Esophagus (tissue), 2 donors: Measurements from ENCODE around the gene TBX10. TPM values are rescaled to one million over a fixed set of nuclear protein-coding genes. Genes with fewer than 3 reads are reported as not detected.

ENCODE experiments used
- H3K27ac ChIP-seq, 2 donors: one replicate each; pipeline ENCODE4 v1.5.1; 2013; ENCODE audit warnings: low read depth in 2 of 2, mild to moderate bottlenecking in 2 of 2, inconsistent platforms in 1 of 2, low read length in 1 of 2, moderate library complexity in 1 of 2
- H3K27me3 ChIP-seq, 2 donors: one replicate each; pipeline ENCODE4 v1.6.1; 2013; ENCODE audit warnings: low read length in 2 of 2, control low read depth in 1 of 2, mild to moderate bottlenecking in 1 of 2; ENCODE audit not compliant: insufficient read depth in 2 of 2, control insufficient read depth in 1 of 2
- H3K36me3 ChIP-seq, 2 donors: one replicate each; pipeline ENCODE4 v1.6.1; 2013; ENCODE audit warnings: low read length in 1 of 2; ENCODE audit not compliant: control insufficient read depth in 2 of 2, insufficient read depth in 2 of 2
- H3K4me1 ChIP-seq, 2 donors: one replicate each; pipeline ENCODE4 v1.6.1; 2013; ENCODE audit warnings: low read length in 1 of 2; ENCODE audit not compliant: control insufficient read depth in 2 of 2, insufficient read depth in 2 of 2
- H3K4me3 ChIP-seq, 2 donors: one replicate each; pipeline ENCODE4 v1.5.1; 2013; ENCODE audit warnings: low read length in 2 of 2, mild to moderate bottlenecking in 2 of 2, low read depth in 1 of 2, moderate library complexity in 1 of 2
- H3K9me3 ChIP-seq, 2 donors: one replicate each; pipeline ENCODE4 v1.6.1; 2013; ENCODE audit warnings: mild to moderate bottlenecking in 2 of 2, low read depth in 1 of 2, low read length in 1 of 2, moderate library complexity in 1 of 2; ENCODE audit not compliant: control insufficient read depth in 2 of 2, insufficient read depth in 1 of 2
- WGBS, 2 donors: extraction: QIAGEN DNeasy Blood & Tissue Kit; methylation state at CpG; one replicate each; pipeline ENCODE4 v1.1.7; 2013; 5-methylcytosine and 5-hydroxymethylcytosine counted together
- polyA plus RNA-seq, 2 donors: library from polyadenylated mRNA; stranded (reverse); fragments of 200-250 nt; gene quantifications; one replicate each; pipeline ENCODE4 v1.2.3, GENCODE V29; 2013
- donor health status: healthy with polysubstance abuse.
- donor health status: Bipolar disorder and iron deficiency.

Gene TBX10
- polyA plus RNA-seq, 2 donors: not detected

DNA sequence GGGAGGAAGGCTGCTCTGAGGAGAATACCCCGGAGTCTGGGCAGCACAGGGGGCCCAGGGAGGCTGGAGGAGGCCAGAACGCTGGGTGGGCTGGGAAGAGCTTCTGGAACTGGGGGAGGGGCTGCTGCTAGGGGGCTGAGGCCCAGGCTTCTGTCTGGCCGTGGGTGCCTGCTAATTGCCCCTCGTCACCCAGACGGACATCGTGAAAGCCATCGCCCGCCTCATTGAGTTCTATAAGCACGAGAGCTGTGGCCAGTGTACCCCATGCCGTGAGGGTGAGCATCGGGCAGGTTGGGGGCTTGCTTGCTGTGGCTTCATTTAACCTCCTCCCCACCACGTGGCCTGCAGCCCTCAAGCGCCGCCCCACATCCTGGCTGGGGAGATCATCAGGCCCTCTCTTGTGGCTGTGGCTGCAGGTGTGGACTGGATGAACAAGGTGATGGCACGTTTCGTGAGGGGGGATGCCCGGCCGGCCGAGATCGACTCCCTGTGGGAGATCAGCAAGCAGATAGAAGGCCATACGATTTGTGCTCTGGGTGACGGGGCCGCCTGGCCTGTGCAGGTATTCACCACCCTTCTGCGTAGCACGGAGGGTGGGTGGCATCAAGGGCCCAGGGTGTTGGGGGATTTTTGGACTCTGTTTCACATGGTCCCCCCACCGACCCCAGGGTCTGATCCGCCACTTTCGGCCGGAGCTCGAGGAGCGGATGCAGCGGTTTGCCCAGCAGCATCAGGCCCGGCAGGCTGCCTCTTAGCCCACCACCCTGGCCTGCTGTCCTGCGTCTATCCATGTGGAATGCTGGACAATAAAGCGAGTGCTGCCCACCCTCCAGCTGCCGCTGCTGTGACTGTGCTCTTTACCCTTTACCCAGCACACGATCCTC is 27.6 kb downstream of the TBX10 start:
- Histone ChIP-seq H3K27ac (no peak overlapping the region), H3K27me3 (no peaks in the 10 kb centered on the region), H3K4me3 (no peak overlapping the region), H3K4me1 (peaks cover 2 to 20% of the 10 kb centered on the region in 2 donors), H3K9me3 (no peaks in the 10 kb centered on the region), H3K36me3 (peaks cover 29 to 31% of the 10 kb centered on the region in 2 donors)
- WGBS, 2 donors: 90% methylated on average over 37 of the region's 37 CpGs

- WGBS, 2 donors: 75 to 95% methylated on average over 12 to 14 of the region's 14 CpGs
- Histone ChIP-seq H3K36me3 (peaks cover 29 to 31% of the 10 kb centered on the region in 2 donors), H3K27ac (no peak overlapping the region), H3K4me1 (peaks cover 2 to 19% of the 10 kb centered on the region in 2 donors), H3K9me3 (no peaks in the 10 kb centered on the region), H3K27me3 (no peaks in the 10 kb centered on the region), H3K4me3 (no peak overlapping the region)
Measured at GRCh38 chr11:67611165-67611564, 28.4 kb downstream of the TBX10 start.

GRCh38 chr11:67610302-67610868 is 29.2 kb downstream of the TBX10 start:
- Histone ChIP-seq H3K4me3 (no peak overlapping the region), H3K4me1 (peaks cover 2 to 15% of the 10 kb centered on the region in 2 donors), H3K9me3 (no peaks in the 10 kb centered on the region), H3K36me3 (peaks cover 29 to 31% of the 10 kb centered on the region in 2 donors), H3K27ac (no peak overlapping the region), H3K27me3 (no peaks in the 10 kb centered on the region)
- WGBS, 2 donors: 87 to 90% methylated on average over 15 of the region's 15 CpGs

- H3K4me1 ChIP-seq: peaks cover 2 to 11% of the 10 kb centered on the region in 2 donors
Measured at GRCh38 chr11:67609316-67609715, 30.2 kb downstream of the TBX10 start.

GRCh38 chr11:67608486-67608885 is 31.1 kb downstream of the TBX10 start:
- WGBS, 2 donors: 91 to 94% methylated on average over 8 of the region's 8 CpGs
- H3K4me1 ChIP-seq: peaks cover 2 to 6% of the 10 kb centered on the region in 2 donors
- no peaks in the 10 kb centered on the region for H3K9me3 ChIP-seq
- H3K36me3 ChIP-seq: peaks cover 29 to 31% of the 10 kb centered on the region in 2 donors
- H3K4me3 ChIP-seq: no peak overlapping the region
- no peak overlapping the region for H3K27ac ChIP-seq
- no peaks in the 10 kb centered on the region for H3K27me3 ChIP-seq

More at GRCh38 chr11:67609316-67609715, 30.2 kb downstream of the TBX10 start:
- Histone ChIP-seq H3K27ac (no peak overlapping the region), H3K9me3 (no peaks in the 10 kb centered on the region), H3K27me3 (no peaks in the 10 kb centered on the region), H3K36me3 (peaks cover 29 to 31% of the 10 kb centered on the region in 2 donors), H3K4me3 (no peak overlapping the region)
- 90 to 95% methylated on average over 10 of the region's 10 CpGs for WGBS, 2 donors

- Histone ChIP-seq H3K36me3 (peaks cover 24 to 30% of the 10 kb centered on the region in 2 donors), H3K4me3 (peak overlapping the region; percentile 77 to 94), H3K9me3 (no peaks in the 10 kb centered on the region), H3K27me3 (no peaks in the 10 kb centered on the region), H3K4me1 (peaks cover 2 to 6% of the 10 kb centered on the region in 2 donors), H3K27ac (peak overlapping the region in 1 of 2 donors; percentile 83)
- 37 to 38% methylated on average over 9 of the region's 9 CpGs for WGBS, 2 donors
Measured at GRCh38 chr11:67607507-67607906, 32.1 kb downstream of the TBX10 start.

DNA sequence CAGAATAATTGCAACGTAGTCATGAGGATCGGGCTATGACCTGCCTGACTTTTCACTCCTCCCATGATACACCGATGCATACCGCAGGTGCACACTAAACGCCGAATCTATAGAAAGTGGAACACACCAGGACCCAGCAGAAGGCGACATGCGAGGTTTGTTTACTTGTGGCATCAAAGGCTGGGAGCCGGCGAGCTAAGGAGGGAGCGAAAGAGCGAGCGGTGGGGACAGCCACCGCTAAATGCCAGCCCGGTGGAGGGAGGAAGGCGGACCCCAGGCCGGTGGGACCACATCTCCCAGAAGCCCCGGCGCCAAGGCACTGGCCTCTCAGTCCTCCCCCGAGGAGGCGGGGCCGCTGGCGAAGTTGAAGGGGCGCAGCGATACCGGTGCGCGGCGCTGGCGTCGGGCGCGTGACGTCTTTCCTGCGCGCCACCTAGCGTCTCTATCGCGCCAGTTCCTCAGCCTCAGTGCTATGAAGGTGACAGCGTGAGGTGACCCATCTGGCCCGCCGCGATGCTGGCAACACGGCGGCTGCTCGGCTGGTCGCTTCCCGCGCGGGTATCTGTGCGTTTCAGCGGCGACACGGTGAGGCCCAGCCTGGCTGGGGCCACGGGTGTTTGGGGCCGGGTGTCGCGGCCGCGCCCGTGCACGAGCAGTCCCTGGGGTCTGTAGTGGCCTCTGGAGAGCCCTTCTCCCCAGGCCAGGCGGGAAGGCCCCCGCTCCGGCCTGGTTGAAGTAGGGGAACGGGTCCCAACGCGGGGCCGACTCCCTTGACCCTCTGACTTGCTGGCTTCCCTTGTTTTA is 32.9 kb downstream of the TBX10 start, which contains the start of gene NDUFV1:
Gene NDUFV1 (plus strand): TSS at position 445 of the 804 bp plus-strand sequence. CDS start 69 bp downstream, at position 514.
- Histone ChIP-seq H3K4me1 (peaks cover 2 to 6% of the 10 kb centered on the region in 2 donors), H3K9me3 (no peaks in the 10 kb centered on the region), H3K4me3 (peak within 1 kb of the TSS; percentile 77 to 94), H3K27ac (peak within 1 kb of the TSS; percentile 80 to 83), H3K36me3 (peaks cover 18 to 22% of the 10 kb centered on the region in 2 donors), H3K27me3 (no peaks in the 10 kb centered on the region)
- WGBS, 2 donors: 1% methylated on average over 67 to 69 of the region's 69 CpGs

DNA sequence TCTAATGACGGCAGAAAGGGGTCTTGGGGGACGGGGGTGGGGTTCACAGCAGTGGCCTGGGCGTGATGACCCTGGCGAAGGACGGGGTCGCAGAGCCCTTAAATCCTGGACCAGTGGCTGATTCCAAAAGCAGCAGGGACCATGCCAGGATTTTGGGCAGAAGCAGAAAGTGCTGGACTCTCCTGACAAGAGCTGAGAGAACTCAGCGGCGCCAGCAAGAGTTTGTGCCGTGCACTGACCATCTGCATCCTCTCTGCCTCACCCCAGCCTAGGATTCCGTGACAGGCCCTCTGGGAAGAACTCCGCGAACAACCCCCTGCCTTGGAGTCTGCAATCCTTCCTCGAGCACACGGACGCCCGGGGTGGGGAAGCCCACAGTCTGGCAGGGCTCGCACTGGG is 33.5 kb downstream of the TBX10 start:
- H3K36me3 ChIP-seq: peaks cover 13 to 16% of the 10 kb centered on the region in 2 donors
- peak overlapping the region; percentile 47 to 78 for H3K27ac ChIP-seq
- WGBS, 2 donors: 33% methylated on average over 17 of the region's 17 CpGs
- H3K4me3 ChIP-seq: peak overlapping the region; percentile 77 to 94
- no peaks in the 10 kb centered on the region for H3K27me3 ChIP-seq
- peaks cover 2 to 6% of the 10 kb centered on the region in 2 donors for H3K4me1 ChIP-seq
- H3K9me3 ChIP-seq: no peaks in the 10 kb centered on the region
